ENCODE measurements around the gene NEUROG1.

Gene NEUROG1, protein sequence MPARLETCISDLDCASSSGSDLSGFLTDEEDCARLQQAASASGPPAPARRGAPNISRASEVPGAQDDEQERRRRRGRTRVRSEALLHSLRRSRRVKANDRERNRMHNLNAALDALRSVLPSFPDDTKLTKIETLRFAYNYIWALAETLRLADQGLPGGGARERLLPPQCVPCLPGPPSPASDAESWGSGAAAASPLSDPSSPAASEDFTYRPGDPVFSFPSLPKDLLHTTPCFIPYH

DNA sequence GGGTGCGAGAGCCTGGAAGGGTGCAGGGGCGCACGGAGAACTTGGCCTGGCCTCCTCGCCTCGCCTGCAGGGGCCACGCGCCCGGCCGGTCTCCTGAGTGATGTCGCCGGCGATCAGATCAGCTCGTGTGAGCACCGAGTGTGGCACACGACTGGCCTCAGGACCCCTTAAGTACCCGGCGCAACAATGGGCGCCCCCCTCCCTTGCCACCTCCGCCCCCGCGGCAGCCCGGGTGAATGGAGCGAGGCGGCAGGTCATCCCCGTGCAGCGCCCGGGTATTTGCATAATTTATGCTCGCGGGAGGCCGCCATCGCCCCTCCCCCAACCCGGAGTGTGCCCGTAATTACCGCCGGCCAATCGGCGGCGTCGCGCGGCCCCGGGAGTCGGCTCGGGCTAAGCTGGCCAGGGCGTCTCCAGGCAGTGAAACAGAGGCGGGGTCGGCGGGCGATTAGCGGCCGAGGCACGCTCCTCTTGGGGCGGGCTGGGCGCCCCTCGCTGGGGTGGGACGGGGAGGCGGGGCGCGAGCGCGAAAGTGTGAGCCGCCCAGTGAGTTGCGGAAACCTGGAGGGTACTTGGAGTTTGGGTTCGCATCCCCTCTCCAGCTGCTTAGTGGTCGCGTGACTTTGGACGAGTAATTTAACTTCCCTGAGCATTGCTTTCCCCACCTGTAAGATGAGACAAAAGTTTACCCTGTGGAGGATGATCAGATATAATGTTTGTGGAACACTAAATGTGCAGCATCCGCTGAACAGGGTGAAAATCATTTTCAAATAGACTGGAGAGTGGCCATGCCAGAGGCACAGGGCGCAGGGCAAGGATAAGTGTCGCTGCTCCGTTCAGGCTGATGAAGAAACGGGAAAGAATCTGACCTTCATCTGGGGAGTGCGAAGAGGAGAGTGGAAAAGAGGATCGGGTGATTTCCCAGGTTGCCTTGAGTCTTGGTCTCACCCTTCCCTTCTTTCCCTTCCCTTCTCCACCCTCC is at the start of gene NEUROG1:
Gene NEUROG1, minus strand, starts transcription at position 145 of the 982 bp plus-strand sequence. CDS start 274 bp downstream, outside the sequence.
- TF ChIP-seq, protein P1, sequence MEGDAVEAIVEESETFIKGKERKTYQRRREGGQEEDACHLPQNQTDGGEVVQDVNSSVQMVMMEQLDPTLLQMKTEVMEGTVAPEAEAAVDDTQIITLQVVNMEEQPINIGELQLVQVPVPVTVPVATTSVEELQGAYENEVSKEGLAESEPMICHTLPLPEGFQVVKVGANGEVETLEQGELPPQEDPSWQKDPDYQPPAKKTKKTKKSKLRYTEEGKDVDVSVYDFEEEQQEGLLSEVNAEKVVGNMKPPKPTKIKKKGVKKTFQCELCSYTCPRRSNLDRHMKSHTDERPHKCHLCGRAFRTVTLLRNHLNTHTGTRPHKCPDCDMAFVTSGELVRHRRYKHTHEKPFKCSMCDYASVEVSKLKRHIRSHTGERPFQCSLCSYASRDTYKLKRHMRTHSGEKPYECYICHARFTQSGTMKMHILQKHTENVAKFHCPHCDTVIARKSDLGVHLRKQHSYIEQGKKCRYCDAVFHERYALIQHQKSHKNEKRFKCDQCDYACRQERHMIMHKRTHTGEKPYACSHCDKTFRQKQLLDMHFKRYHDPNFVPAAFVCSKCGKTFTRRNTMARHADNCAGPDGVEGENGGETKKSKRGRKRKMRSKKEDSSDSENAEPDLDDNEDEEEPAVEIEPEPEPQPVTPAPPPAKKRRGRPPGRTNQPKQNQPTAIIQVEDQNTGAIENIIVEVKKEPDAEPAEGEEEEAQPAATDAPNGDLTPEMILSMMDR (IDR thresholded peaks at IDR 0.05; ENCODE audit: low read depth, low read length), result no peak
- H3K4me3 ChIP-seq (ENCODE audit: low read depth, low read length), result no peak within 1 kb of the TSS
- DNase-seq (ENCODE audit: low read depth, low spot score), result no peak
- in situ Hi-C loops (cut with HindIII; ENCODE audit: low sequenced_read_pairs), result no loop called here

DNA sequence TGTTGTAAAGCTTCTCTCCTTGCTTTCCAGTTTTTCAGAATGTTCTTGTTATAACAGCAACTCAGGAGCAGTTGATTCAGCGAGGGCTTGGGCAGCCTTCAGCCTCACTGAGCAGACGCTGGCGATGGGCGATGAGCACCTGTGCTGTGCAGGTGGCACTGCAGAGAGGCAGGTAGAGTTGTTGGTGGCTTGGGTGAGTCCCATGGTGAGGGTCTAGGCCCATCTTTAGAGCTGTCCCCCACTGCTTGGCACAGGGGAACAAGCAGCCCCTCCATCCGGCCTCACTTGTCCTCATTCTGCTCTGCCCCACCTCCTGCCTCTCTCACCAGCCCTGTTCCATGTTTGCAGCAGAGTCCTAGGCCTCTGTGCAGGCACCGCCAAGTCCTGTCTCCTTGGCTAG is 49.2 kb upstream of the NEUROG1 start:
- H3K4me3 ChIP-seq (ENCODE audit: low read depth, low read length), result no peak overlapping the region
- TF ChIP-seq, protein P1 (IDR thresholded peaks at IDR 0.05; ENCODE audit: low read depth, low read length), result no peak
- no peak for DNase-seq (ENCODE audit: low read depth, low spot score)
- in situ Hi-C loops (cut with HindIII; ENCODE audit: low sequenced_read_pairs), result no loop called here

DNA sequence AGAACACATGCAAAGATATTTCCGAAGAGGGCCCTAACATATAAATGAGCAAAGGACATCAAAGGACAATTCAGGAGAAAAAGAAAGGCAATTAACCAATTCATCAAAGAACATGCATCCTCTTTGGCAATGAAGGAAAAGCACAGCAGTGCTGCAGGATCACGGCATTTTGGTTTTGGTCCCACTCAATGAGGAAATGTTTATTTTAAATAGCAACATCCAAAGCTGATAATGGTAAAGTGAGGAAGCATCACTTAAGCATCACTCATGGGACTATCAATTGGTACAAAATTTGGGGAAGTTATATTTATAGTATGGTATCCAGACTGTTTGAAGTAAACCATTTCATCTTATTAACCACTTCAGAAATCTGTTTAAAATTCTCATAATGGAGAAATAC is 48.5 kb upstream of the NEUROG1 start:
- no peak overlapping the region for H3K4me3 ChIP-seq (ENCODE audit: low read depth, low read length)
- in situ Hi-C loops (cut with HindIII; ENCODE audit: low sequenced_read_pairs), result no loop called here
- TF ChIP-seq, protein P1 (IDR thresholded peaks at IDR 0.05; ENCODE audit: low read depth, low read length), result no peak
- DNase-seq (ENCODE audit: low read depth, low spot score), result no peak

DNA sequence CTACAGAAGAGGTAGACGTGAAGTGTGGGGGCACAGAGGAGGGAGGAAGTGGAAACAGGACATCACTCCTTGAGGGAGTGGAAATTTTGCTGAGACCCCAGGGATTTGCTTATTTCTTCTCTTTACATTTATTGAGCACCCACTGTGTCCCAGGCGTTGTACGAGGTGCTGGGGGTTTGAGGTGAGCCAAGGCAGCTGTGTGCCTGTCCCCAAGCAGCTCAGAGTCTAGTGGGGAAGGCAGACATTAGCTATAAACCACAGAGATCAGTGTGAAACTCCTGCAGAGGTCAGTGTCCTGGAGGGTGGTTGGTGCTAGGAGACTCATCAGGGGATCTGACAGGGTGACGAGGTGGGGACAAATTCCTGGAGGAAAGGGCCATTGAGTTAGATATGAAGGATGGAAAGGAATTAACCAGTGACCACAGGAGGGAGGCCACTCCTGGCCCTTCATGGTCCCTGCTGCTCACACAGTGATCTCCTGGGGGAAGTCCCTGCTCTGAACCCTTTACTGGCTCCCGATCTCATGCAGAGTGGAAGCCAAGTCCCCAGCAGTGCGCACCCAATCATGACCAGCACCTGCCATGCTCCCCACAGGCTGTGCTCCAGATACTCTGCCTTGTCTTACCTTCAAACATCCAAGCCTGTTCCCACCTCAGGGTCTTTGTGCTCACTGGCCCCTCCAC is 46.5 kb upstream of the NEUROG1 start:
- in situ Hi-C loops (cut with HindIII; ENCODE audit: low sequenced_read_pairs), result no loop called here
- no peak overlapping the region for H3K4me3 ChIP-seq (ENCODE audit: low read depth, low read length)
- no peak for DNase-seq (ENCODE audit: low read depth, low spot score)
- TF ChIP-seq, protein P1 (IDR thresholded peaks at IDR 0.05; ENCODE audit: low read depth, low read length), result no peak

DNA sequence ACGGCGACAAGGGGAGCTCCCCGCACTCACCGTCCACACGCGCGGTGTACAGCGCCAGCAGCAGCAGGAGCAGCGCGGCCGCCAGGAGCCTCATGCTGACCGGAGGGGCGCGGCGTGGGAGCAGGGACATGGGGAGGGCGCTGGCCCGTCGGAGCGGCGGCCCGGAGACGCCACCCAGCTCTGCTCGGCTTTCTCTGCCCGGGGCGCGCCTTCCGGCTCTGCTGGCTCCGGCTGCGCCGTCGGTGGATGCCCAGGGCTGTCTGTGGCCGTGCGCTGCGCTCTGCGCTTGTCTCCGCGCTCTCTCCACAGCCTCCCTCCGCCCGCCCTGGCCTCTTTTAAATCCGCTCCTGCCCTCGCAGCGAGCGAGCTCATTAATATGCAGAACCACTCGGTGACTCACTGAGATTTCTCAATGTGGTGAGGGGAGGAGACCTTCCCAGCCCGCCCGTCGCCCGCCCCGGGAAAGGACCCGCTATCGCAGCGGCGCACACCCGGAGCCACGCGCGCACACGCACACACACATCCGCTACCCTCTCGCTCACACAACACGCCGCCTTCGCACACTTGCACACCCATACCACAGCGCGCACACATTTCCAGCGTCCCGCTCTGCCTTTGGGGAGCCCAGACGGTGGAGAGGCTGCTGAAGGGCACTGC is 43.0 kb upstream of the NEUROG1 start, which contains the start of gene CXCL14:
Gene CXCL14, minus strand, starts transcription at position 307 of the 657 bp plus-strand sequence. Its CDS starts 213 bp downstream, at position 94.
- peak; percentile 68 for DNase-seq (ENCODE audit: low read depth, low spot score)
- TF ChIP-seq, protein P1 (IDR thresholded peaks at IDR 0.05; ENCODE audit: low read depth, low read length), result no peak
- in situ Hi-C loops (cut with HindIII; ENCODE audit: low sequenced_read_pairs), result no loop called here
- H3K4me3 ChIP-seq (ENCODE audit: low read depth, low read length), result peak within 1 kb of the TSS; percentile 24

DNA sequence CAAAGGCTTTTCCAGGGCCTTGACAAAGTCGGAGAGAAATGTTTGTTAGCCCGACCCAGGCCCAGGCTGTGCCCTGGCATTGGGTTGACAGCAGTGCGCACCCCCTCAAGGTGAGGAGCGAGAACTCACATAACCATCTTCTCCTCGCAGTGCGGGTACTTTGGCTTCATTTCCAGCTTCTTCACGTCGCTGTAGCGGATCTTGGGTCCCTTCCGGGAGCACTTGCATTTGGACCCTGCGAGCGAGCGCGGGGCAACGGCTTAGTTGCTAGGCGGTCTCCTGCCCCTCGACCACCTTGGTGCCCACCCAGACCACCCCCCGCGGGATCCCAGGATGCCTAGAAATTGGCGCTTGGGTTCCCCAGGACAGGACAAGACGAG is 42.5 kb upstream of the NEUROG1 start:
- TF ChIP-seq, protein P1 (IDR thresholded peaks at IDR 0.05; ENCODE audit: low read depth, low read length), result no peak
- H3K4me3 ChIP-seq (ENCODE audit: low read depth, low read length), result no peak overlapping the region
- DNase-seq (ENCODE audit: low read depth, low spot score), result no peak
- in situ Hi-C loops (cut with HindIII; ENCODE audit: low sequenced_read_pairs), result no loop called here
